A549 (cell line): ENCODE results near the gene ADAMTS14. TPM values are rescaled to one million over a fixed set of nuclear protein-coding genes. Genes with fewer than 3 reads are reported as not detected.

ENCODE experiments used
- ATAC-seq, 2 experiments: fragments of 200-7000 bp in 1 of 2; fragments of >200 bp in 1 of 2; cut with Nextera tagmentation in 1 of 2; cut with Tn5 transposase in 1 of 2; 3 replicates each; pipeline versions ENCODE4 v1.8.0 to v1.9.1; 2018 to 2020; ENCODE audit warnings: mild to moderate bottlenecking in 1 of 2, moderate library complexity in 1 of 2
- CTCF ChIA-PET: fragments of 300-600 bp; sonication (Branson Sonifier 250); formaldehyde crosslinking; extraction: SDS; loops from one replicate; lab custom pipeline; 2021; ENCODE audit warnings: antibody characterized with exemption, inconsistent platforms; lab: Yijun Ruan, JAX
- POLR2A ChIA-PET: fragments of 350-600 bp; formaldehyde crosslinking; extraction: SDS; loops from one replicate; lab custom pipeline; 2021; ENCODE audit warnings: antibody characterized with exemption, inconsistent platforms; lab: Yijun Ruan, JAX
- DNase-seq, 2 experiments: peaks; one replicate each; pipeline versions ENCODE4 v3.0.0 to v3.0.0-alpha.2; 2011 to 2016; ENCODE audit warnings: low read depth in 1 of 2, low spot score in 1 of 2
- FAIRE-seq: peaks from 2 replicates; lab custom pipeline; 2011; peaks lifted over from hg19 to GRCh38; lab: Jason Lieb, UNC
- H3K27ac ChIP-seq, 2 experiments: fragments of >200 bp; sonication (Bioruptor Twin); formaldehyde crosslinking; 3 replicates each; pipeline ENCODE4 v1.5.1; 2016 to 2017
- H3K4me1 ChIP-seq: fragments of >200 bp; sonication (Bioruptor Twin); formaldehyde crosslinking; 3 replicates; pipeline ENCODE4 v1.6.1; 2016
- H3K4me2 ChIP-seq: fragments of >200 bp; sonication (Bioruptor Twin); formaldehyde crosslinking; 3 replicates; pipeline ENCODE4 v1.6.1; 2016
- H3K4me3 ChIP-seq: fragments of >200 bp; sonication (Bioruptor Twin); formaldehyde crosslinking; 3 replicates; pipeline ENCODE4 v1.5.1; 2016
- H3K9me3 ChIP-seq: fragments of >200 bp; sonication (Bioruptor Twin); formaldehyde crosslinking; 3 replicates; pipeline ENCODE4 v1.6.1; 2016
- CEBPB ChIP-seq, 2 experiments: fragments of >200 bp in 1 of 2; sonication (Bioruptor Twin) in 1 of 2; formaldehyde crosslinking in 1 of 2; IDR thresholded peaks; 2 replicates each; pipeline ENCODE4 v1.6.1; 2012 to 2016
- CHD2 ChIP-seq: fragments of 150-350 bp; IDR thresholded peaks from 2 replicates; pipeline ENCODE4 v1.6.1; 2014; ENCODE audit warnings: low read length; ENCODE audit not compliant: partially characterized antibody
- ELK1 ChIP-seq: fragments of 150-350 bp; IDR thresholded peaks from 2 replicates; pipeline ENCODE4 v1.6.1; 2014; ENCODE audit warnings: low read depth, mild to moderate bottlenecking, low read length
- HDAC2 ChIP-seq: fragments of 200-600 bp; sonication (generic); IDR thresholded peaks from 2 replicates; pipeline ENCODE4 v1.6.1; 2016
- MAZ ChIP-seq: fragments of 150-350 bp; IDR thresholded peaks from 2 replicates; pipeline ENCODE4 v1.6.1; 2014; ENCODE audit warnings: antibody characterized with exemption, low read depth, low read length, borderline replicate concordance
- NR3C1 ChIP-seq: fragments of >200 bp; sonication (Bioruptor Twin); formaldehyde crosslinking; IDR thresholded peaks from 3 replicates; pipeline ENCODE4 v1.6.1; 2017
- PBX3 ChIP-seq: IDR thresholded peaks from 2 replicates; pipeline ENCODE4 v1.6.1; 2012
- POLR2A ChIP-seq: IDR thresholded peaks from 2 replicates; pipeline ENCODE4 v1.6.1; 2012; ENCODE audit warnings: mild to moderate bottlenecking, low read length
- RAD21 ChIP-seq, 2 experiments: fragments of >200 bp in 1 of 2; sonication (Bioruptor Twin) in 1 of 2; formaldehyde crosslinking in 1 of 2; IDR thresholded peaks in 1 of 2; conservative IDR thresholded peaks in 1 of 2; 2 replicates in 1 of 2; 3 replicates in 1 of 2; pipeline ENCODE4 v1.6.1; 2012 to 2018; ENCODE audit warnings: inconsistent platforms in 1 of 2
- REST ChIP-seq: fragments of 200-600 bp; sonication (generic); IDR thresholded peaks from 2 replicates; pipeline ENCODE4 v1.6.1; 2016; ENCODE audit warnings: antibody characterized with exemption, mild to moderate bottlenecking, moderate library complexity
- RFX5 ChIP-seq: fragments of 450-650 bp; IDR thresholded peaks from 2 replicates; pipeline ENCODE4 v1.7.1; 2014; ENCODE audit warnings: antibody characterized with exemption, mild to moderate bottlenecking, moderate library complexity
- SREBF2 ChIP-seq: fragments of 450-650 bp; IDR thresholded peaks from 2 replicates; pipeline ENCODE4 v1.6.1; 2014; ENCODE audit warnings: mild to moderate bottlenecking, moderate library complexity
- TFCP2L1 ChIP-seq: fragments of 250-450 bp; sonication (Bioruptor Pico); IDR thresholded peaks from 2 replicates; pipeline ENCODE4 v1.5.0; 2021; ENCODE audit warnings: mild to moderate bottlenecking
- WGBS: methylation state at CpG from one replicate; pipeline ENCODE4 v1.1.6; 2017; ENCODE audit errors: missing lambda C conversion rate; 5-methylcytosine and 5-hydroxymethylcytosine counted together
- polyA plus RNA-seq, 4 experiments: library from polyadenylated mRNA; depleted of rRNA in 3 of 4; stranded (reverse); fragments of >200 nt; fragmentation: RNase III in 1 of 4; extraction: RNeasy Plus Mini Kit Qiagen cat#74134 plus additional on column Dnase treatment in 1 of 4; gene quantifications; 2 replicates in 3 of 4; 3 replicates in 1 of 4; pipeline ENCODE4 v1.2.3, GENCODE V29; 2011 to 2017
- TF ChIP-seq, protein P1 (sequence below): IDR thresholded peaks from 2 replicates; pipeline ENCODE4 v1.6.1; 2012
- TF ChIP-seq, protein P2 (sequence below): fragments of 250-450 bp; sonication (Bioruptor Pico); IDR thresholded peaks from 2 replicates; pipeline ENCODE4 v1.5.0; 2021; ENCODE audit warnings: mild to moderate bottlenecking, moderate library complexity, borderline replicate concordance

ADAMTS14 gene
- polyA plus RNA-seq, 2 of the 4 experiments (the other 2 are of a cell fraction), result 0.03 TPM; not detected in 1

DNA sequence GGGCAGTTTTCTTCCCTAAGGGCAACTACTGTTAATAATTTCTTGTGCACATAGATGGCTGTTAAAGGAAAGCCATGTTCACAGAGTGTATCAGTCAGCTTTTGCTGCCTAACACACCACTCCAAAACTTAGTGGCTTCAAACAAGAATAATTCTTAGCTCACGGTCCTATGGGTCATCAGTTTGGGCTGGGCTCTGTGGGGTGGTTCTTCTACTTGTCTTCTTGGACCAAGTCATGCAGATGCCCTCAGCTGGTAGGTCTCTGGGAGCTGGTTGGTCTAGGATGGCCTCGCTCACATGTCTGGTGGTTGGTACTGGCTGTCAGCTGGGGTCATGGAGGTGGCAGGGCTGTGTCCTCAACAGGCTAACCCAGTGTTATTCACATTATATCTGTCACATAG, 73.2 kb downstream of the ADAMTS14 start:
- no peak for DNase-seq

More for the DNA sequence above, 73.2 kb downstream of the ADAMTS14 start:
- CTCF ChIA-PET, result interaction anchor here (0.8 to 2.3 kb wide), 5 partner anchors 11 to 196 kb away, joined by 3 to 7 read pairs (median 4); no protein-coding TSS in a partner anchor
- TF ChIP-seq SREBF2 (no peak), CHD2 (no peak), CEBPB (IDR thresholded peaks at IDR 0.05) (no peak), PBX3 (no peak), REST (no peak), MAZ (no peak), ELK1 (no peak), POLR2A (no peak), NR3C1 (no peak), TFCP2L1 (no peak), RAD21 (conservative IDR thresholded peaks at IDR 0.05 in 1 of 2, IDR thresholded peaks at IDR 0.05 in 1 of 2) (no peak), RFX5 (no peak), HDAC2 (no peak)
- TF ChIP-seq, protein P1, sequence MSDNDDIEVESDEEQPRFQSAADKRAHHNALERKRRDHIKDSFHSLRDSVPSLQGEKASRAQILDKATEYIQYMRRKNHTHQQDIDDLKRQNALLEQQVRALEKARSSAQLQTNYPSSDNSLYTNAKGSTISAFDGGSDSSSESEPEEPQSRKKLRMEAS, result no peak
- TF ChIP-seq, protein P2, sequence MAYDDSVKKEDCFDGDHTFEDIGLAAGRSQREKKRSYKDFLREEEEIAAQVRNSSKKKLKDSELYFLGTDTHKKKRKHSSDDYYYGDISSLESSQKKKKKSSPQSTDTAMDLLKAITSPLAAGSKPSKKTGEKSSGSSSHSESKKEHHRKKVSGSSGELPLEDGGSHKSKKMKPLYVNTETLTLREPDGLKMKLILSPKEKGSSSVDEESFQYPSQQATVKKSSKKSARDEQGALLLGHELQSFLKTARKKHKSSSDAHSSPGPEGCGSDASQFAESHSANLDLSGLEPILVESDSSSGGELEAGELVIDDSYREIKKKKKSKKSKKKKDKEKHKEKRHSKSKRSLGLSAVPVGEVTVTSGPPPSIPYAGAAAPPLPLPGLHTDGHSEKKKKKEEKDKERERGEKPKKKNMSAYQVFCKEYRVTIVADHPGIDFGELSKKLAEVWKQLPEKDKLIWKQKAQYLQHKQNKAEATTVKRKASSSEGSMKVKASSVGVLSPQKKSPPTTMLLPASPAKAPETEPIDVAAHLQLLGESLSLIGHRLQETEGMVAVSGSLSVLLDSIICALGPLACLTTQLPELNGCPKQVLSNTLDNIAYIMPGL, result no peak
- no peak overlapping the region for H3K4me2 ChIP-seq
- POLR2A ChIA-PET, result no interaction called here
- H3K4me3 ChIP-seq, result no peak overlapping the region
- H3K9me3 ChIP-seq, result no peaks in the 10 kb centered on the region
- 41% methylated on average over 2 of the region's 2 CpGs for WGBS
- ATAC-seq, result no peak
- H3K4me1 ChIP-seq, result no peaks in the 10 kb centered on the region
- FAIRE-seq, result no peak
- no peak overlapping the region for H3K27ac ChIP-seq
